Brain pericyte (primary cell): ENCODE data around the gene NRGN.
"Not testable (repeated sequence)": the region's sequence is repeated elsewhere in the genome, so short reads cannot be mapped to it uniquely, and the experiment has no call there.

Experiments
- DNase-seq: peaks from one replicate; pipeline ENCODE4 v3.0.0-alpha.2; 2012; ENCODE audit warnings: low read depth, low spot score

The NRGN gene

GRCh38 chr11:124757320-124757719 lies 17.6 kb downstream of the NRGN start:
- DNase-seq = no peak

DNA sequence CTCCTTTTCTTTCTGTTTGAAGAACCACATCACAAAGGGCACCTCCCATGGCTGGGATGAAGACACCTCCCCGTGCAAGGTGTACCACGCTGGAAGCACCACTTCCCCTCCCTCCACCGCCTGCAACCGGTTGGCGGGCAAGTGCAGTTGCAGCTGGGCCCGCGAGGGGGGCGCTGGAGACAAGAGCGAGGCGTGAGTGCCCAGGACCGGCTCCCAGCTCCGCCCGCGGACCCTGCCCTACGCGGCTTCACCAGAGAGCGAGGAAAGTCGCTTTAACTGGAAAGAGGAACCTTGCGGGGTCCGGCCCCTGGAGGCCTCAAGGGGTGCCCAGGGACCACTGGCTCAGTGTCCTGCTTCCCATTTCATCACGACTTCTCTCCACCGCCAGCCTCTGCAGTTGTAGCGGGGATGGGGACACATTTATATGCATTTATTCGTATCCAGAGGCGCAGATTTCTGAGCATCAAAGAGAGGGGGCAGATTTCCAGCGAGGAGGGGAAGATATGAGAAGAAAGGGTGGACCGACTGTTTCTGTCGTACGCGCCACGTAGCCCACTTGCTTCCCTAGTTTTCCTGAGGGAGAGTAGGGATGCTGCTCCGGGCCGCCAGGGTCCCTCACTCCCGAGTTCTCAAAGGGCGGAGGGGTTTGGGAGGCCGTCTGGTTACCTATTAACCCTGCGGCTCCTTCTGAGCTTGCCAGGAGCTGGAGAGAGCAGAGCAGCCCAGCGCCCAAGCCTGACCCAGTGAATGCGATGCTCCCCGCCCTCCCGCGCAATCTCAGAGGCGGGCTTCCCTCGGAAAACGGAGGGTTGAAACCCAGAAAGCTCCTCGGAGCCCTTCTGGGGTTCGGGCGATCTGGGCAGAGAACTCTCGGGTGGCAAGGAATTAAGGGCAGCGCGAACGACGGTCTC lies 18.9 kb downstream of the NRGN start:
- DNase-seq = no peak

- DNase-seq = no peak
These were observed 19.8 kb downstream of the NRGN start for GRCh38 chr11:124759266-124760204.

DNA sequence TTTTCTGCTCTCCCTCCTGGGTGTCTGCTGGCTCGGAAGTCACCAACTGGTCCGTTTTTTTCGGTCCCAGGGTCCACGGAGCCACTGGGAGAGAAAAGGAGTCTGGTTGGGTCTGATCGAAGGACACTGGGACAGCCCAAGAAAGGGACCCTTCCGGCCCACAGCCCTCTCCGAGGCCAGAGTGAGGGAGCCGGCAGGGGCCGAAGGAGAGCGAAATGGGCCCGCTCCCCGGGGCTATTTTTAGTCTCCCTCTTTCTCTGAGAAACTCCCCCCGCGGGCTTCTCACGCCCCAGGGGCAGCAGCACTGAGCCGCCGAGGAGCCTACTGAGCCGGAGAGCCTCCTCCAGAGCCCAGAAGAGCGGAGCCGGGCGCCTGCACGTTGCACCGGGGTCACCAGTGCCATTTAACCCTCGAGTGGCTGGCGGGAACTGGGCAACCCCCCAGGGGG lies 20.5 kb downstream of the NRGN start:
- DNase-seq = no peak

GRCh38 chr11:124760806-124761205 lies 21.1 kb downstream of the NRGN start:
- no peak for DNase-seq

DNA sequence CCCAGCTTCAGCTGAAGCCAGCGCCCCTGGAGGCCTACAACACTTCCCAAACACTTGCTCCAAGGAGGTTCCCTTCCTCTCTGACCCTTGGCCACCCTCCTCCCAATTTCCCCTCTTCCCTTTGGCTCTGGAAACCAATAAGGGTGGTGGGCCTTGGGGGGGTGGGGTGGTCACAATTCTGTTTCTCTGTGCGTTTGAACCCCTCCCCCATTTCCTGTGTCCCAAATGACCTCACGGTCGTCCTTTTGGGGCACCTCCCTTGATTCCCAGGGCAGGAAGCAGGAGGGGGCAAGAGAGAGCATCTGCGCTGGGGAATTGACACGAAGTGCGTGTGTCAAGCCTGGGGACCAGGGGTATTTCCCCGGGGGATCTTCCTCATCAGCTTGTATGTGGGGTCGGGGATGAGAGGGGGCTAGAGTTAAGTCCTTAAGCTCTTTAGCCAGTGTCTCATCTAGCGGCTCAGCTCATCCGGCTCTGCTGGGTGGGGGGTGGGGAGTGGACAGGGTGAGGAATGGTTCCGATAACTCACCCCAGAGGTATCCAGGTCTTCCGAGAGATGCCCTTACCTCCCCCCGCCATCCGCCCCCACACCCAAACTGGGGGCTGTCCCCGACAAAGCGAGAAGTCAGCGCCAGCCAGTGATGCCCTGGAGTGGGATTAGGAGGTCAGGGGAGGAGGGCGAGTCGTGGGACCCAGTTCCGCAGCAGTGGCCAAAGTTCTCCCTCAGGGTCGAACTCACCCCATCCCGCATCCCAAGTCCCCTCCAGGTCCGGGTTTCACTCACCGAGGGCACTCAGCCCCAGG lies 21.8 kb downstream of the NRGN start:
- DNase-seq = no peak

DNA sequence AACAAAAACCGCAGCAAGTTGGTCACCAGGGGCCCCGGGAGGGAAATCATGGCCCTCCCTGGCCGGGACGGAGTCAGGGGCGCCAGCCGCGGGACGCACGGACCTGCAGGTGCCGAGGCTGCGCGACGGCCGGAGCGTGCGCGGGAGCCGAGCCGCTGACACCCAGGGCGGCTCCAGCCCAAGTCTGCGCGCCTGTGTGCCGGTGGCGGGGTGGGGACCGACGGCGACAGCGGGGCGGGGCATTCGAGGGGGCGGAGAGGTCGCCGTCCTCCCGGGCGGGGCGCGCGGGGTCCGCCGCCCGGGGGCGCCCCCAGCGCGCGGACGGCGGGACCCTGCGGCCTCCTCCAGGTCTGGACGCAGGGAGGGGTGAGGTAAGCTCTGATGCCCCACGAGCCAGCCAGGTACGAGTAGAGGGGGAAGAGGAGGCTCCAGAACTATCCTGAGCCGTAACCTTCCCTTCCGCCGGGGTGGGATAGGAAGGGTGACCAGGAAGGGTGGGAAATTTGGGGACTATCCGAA lies 22.4 kb downstream of the NRGN start, which contains the start of gene ESAM:
ESAM (minus strand) TSS at position 186 of the 519 bp plus-strand sequence; CDS start at position 50, 136 bp downstream.
- DNase-seq = no peak

- no peak for DNase-seq
These were observed 22.9 kb downstream of the NRGN start for GRCh38 chr11:124762624-124763155.

- peak; percentile 40 for DNase-seq
These were observed 23.6 kb downstream of the NRGN start for GRCh38 chr11:124763156-124763947.

DNA sequence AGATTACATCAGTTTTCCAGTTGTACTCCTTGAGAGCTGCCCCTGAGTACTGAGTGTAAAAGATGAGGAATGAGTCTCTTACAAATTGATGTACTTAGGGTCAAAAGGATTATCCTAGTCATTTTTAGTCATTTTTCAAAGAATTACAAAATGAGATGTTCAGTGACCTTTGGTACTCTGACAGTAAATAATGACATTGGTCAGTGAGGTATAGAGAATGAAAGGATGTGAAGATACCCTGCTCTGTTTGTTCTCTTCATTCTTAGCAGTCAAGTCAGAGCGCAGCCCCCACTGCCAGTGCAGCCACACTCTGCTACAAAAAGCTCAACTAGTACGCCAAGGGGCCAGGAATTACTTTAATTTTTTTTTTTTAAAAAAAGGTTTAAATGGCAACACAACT lies 26.4 kb downstream of the NRGN start:
- no peak for DNase-seq

GRCh38 chr11:124768914-124769313 lies 29.2 kb downstream of the NRGN start:
- no peak for DNase-seq

- DNase-seq = no peak
These were observed 30.3 kb downstream of the NRGN start for GRCh38 chr11:124769806-124770774.

GRCh38 chr11:124770959-124771358 lies 31.2 kb downstream of the NRGN start:
- not testable (repeated sequence) for DNase-seq

DNA sequence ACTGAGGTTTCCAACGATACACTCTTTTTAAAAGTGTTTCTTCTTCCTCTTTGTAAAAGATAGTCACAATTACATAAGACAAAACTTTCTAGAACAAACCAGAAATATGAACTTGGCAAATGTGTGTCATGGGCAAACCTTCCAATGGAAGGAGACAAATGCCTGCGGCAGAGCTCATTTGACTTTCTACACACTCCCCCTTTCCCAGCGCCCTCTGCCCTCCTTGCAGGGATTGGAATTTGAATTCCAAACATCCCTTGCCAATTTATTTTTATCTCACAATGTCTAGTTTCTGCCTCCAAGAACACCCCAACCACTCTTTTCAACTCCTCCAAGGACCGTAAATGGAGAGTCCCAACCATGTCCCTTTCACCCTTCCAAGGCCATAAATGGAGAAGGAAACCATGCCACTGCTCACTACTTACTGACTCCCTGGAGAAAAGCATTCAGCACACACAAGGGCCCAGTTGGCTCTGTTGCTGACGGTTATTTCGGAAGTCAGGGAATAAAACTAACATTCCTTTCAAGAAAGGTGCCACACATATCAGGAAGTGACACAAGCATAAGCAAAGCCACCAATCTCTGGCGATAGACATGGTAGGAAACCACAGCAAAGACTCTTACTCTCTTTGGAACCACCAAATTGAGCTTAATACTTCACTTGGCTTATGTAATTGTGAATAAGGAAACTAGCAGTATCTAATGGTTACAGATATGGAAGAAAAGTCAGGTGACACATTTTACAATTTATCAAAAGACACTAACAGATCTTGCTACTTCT lies 37.3 kb downstream of the NRGN start:
- DNase-seq = no peak

- no peak for DNase-seq
These were observed 38.5 kb downstream of the NRGN start for GRCh38 chr11:124778281-124778680.

- DNase-seq = no peak
These were observed 39.8 kb downstream of the NRGN start for GRCh38 chr11:124779568-124779967.

GRCh38 chr11:124783002-124783401 lies 43.3 kb downstream of the NRGN start:
- DNase-seq = no peak

DNA sequence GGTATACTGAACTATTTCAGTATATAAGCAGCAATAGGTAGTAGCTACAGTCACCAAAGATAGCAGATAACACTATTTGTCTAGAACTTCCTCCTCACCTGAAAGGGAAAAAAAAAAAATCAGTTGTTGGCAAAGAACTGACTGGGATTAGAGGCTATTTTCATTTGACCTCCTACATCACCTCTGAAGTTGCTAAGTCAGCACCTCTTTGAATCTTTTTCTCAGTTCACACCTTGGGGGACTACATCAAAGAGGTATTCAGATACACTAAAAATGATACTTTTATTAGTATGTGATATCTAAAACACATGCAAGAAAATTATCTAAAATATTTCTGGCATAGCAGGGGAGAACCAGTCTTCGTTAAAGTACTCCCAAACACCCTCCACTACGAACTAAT lies 44.3 kb downstream of the NRGN start:
- no peak for DNase-seq
